Cardiac fibroblast (primary cell): ENCODE measurements around the gene ASB18.
"Not testable (repeated sequence)": the region's sequence is repeated elsewhere in the genome, so short reads cannot be mapped to it uniquely, and the experiment has no call there.

Source experiments
- DNase-seq, 2 donors: peaks; one replicate each; pipeline versions ENCODE4 v3.0.0 to v3.0.0-alpha.2; 2010; ENCODE audit warnings: low read depth in 2 of 2
- H3K4me3 ChIP-seq, 2 donors: replicated peaks in 1 of 2; 1 replicate in 1 of 2; 2 replicates in 1 of 2; pipeline ENCODE4 v1.5.1; 2011; ENCODE audit warnings: low read depth in 2 of 2, low read length in 2 of 2, mild to moderate bottlenecking in 2 of 2, moderate library complexity in 1 of 2
- CTCF ChIP-seq: IDR thresholded peaks from one replicate; pipeline ENCODE4 v1.5.1; 2011; ENCODE audit warnings: low read depth, mild to moderate bottlenecking, low read length, inconsistent platforms

Gene ASB18

DNA sequence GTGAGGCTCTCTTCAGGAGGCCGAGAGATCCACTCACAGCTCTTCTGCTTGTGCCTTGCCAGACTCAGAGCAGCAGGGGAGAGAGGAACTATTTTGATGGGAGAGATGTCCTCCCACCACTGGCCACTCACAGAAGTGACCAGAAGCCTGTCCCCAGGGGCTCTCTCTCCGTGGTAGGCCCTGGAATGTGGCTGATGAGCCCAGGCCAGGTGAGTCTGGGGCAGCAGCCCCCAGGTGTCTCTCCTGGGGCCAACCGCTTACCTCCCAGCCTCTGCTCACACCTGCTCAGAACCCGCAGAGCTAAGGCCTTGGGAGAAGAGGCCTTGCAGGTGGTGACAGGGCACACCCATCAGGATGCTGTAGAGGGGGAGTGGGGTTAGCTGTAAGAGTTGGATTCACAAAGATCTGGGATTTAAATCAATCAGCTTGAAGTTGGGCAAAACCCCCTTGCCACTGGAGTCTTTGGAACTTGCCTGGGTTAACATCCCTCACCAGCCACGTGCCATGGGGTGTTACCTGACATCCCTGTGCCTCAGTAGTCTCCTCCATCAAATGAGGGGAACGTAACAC lies 29.1 kb upstream of the ASB18 start:
- TF ChIP-seq CTCF = no peak
- no peak overlapping the region for H3K4me3 ChIP-seq
- no peak for DNase-seq

DNA sequence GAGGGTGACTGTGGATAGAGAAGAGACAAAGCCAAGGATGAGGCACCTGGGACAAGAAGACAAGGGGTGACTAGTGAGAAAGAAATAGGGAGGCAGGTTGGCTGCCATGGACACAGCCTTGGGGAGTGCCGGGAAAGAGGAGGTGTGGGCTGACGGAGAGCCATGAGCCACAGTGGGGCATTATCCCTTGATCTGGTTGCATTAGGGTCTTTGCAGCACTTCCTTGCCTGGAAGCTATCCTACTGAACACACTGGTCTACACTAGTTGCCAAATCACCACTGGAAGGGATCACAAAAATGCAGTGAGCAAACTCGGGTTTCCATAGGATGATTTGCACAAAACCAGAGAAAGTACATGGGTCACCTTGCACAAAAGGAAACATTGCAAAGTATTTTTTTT lies 27.7 kb upstream of the ASB18 start:
- H3K4me3 ChIP-seq = no peak overlapping the region
- no peak for TF ChIP-seq CTCF
- no peak for DNase-seq

DNA sequence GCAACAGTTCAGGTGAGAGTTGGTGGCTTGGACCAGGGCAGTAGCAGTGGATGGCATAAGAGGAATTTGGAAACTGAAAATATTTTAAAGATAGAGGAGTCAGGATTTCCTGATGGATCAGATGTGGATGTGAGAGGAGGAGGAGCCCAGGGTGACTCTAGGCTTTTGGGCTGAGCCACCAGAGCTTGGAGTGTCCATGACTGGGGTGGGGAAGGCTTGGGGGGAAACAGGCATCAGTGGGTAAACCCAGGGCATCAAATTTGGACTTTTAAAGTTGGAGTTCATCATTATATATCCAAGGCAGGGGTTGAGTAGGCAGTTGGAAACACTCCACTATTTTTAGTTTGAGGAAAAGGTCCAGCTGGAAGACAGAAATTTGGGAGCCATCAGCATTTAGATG lies 27.3 kb upstream of the ASB18 start:
- no peak for TF ChIP-seq CTCF
- DNase-seq = no peak
- H3K4me3 ChIP-seq = no peak overlapping the region

- no peak for TF ChIP-seq CTCF
Measured at GRCh38 chr2:236290742-236291425, 26.7 kb upstream of the ASB18 start.

GRCh38 chr2:236289766-236290462 lies 25.7 kb upstream of the ASB18 start:
- TF ChIP-seq CTCF = no peak
- no peak overlapping the region for H3K4me3 ChIP-seq
- DNase-seq = no peak

More at GRCh38 chr2:236290742-236291425, 26.7 kb upstream of the ASB18 start:
- no peak for DNase-seq
- no peak overlapping the region for H3K4me3 ChIP-seq

GRCh38 chr2:236288373-236288772 lies 24.2 kb upstream of the ASB18 start:
- not testable (repeated sequence) for DNase-seq, H3K4me3 ChIP-seq

DNA sequence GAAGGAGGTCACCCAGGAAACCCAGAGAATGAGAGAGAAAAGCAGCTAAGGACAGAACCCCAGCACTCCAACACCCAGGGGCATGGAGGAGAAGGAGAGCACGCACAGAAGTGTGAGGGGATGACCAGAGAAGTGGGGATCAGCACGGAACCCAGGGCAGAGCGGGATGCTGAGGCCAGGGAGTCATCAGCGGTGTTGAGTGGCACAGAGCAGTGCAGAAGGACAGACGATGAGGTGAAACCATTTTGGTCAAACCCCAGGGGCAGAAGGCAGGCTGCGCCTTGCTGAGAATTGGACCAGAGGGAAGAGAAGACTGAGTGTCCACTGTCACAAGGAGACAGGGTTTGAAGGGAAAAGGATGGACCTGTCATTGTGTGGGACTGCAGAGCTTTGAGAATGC lies 23.4 kb upstream of the ASB18 start:
- TF ChIP-seq CTCF = no peak
- no peak for DNase-seq
- H3K4me3 ChIP-seq = no peak overlapping the region
